Measurements from ENCODE around the gene ST6GALNAC4. TPM values are rescaled to one million over a fixed set of nuclear protein-coding genes. Genes with fewer than 3 reads are reported as not detected.

Gene ST6GALNAC4
- total and polyA plus RNA-seq, 9 of the 15 experiments (the other 6 are each of a cell fraction or from before 2014, with no cell fraction given): 2.6 to 43.1 (median 15.4) TPM

DNA sequence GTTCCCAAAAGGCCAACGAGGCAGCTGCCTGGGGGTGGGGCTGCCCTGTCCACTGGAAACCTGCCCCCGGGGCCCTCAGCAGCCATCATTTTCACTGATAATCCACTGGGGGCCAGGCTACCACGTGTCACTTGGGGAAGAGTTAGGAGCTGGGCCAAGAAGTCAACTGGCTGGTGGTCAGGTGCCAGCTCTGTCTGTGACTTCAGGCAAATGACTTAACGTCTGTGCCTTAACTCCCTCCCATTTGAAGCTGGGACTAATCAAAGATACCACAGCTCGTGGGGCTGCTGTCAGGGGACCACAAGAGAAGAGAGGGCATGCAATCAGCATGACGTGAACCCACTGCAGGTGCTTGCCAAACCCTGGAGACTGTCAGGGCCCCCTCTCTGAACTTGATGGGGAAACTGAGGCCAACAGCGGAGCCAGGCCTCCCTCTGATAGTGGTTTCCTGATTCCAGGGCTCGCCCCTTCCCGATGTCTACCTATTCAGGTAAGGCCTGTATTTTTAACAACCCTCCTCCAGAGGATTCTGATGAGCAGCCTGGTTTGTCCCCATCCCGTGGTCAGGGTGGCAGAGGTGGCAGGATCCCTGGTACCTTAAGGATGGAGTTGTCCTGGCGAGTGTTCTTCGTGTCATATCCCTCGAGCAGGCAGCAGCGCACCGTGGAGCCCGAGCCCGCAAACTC lies 33.1 kb upstream of the ST6GALNAC4 start:
- no TSS peak for BruUV-seq (replicated peaks)
- no peak for DNase-seq (ENCODE audit: extremely low read depth in 1 of 4, low spot score in 3 of 4)
- Histone ChIP-seq H3K4me3 (no peak overlapping the region), H3K79me2 (ENCODE audit: control insufficient read depth, insufficient read depth, low read length) (peaks cover 14% of the 10 kb centered on the region; the same call in 2 of the 3 replicates), H3K9me3 (replicated peaks; ENCODE audit: control insufficient read depth, insufficient read depth, low read depth, low read length) (no peaks in the 10 kb centered on the region), H3K9me1 (ENCODE audit: control insufficient read depth, insufficient read depth, low read length) (no peaks in the 10 kb centered on the region), H3K4me2 (ENCODE audit: insufficient read depth, low read length) (no peak overlapping the region), H3K36me3 (ENCODE audit: control insufficient read depth, insufficient read depth, low read length) (peaks cover 2% of the 10 kb centered on the region; the same call in 1 of the 3 replicates), H2AFZ (ENCODE audit: low read depth, low read length) (no peak overlapping the region), H3K9ac (ENCODE audit: insufficient read depth in 1 of 2, low read depth in 2 of 2, low read length in 2 of 2) (peak overlapping the region in 1 of 2 experiments; percentile 83; a peak in 2 of 4 replicates), H4K20me1 (replicated peaks; ENCODE audit: control insufficient read depth, insufficient read depth, low read length) (0 out of 2 replicates have a peak, but pooled peaks cover 3% of the 10 kb centered on the region), H3K4me1 (replicated peaks in 1 of 2; ENCODE audit: control insufficient read depth in 2 of 2, insufficient read depth in 2 of 2, low read length in 2 of 2) (peaks cover 11 to 51% of the 10 kb centered on the region in 2 experiments), H3K27ac (ENCODE audit: extremely low read depth, low read depth, low read length) (no peak overlapping the region), H3K27me3 (ENCODE audit: control insufficient read depth in 2 of 2, insufficient read depth in 2 of 2, low read length in 2 of 2) (no peaks in the 10 kb centered on the region)
- TF ChIP-seq NFIC (IDR thresholded peaks at IDR 0.05) (0 out of 2 replicates have a peak, but pooled peaks have one; percentile 16), NFIX (CRISPR knock-in tag; IDR thresholded peaks at IDR 0.05; ENCODE audit: low read depth) (no peak), ZSCAN29 (IDR thresholded peaks at IDR 0.05) (no peak), BHLHE40 (IDR thresholded peaks at IDR 0.05; ENCODE audit: low read length) (0 out of 2 replicates have a peak, but pooled peaks have one; percentile 19)
- TF ChIP-seq, protein P1, sequence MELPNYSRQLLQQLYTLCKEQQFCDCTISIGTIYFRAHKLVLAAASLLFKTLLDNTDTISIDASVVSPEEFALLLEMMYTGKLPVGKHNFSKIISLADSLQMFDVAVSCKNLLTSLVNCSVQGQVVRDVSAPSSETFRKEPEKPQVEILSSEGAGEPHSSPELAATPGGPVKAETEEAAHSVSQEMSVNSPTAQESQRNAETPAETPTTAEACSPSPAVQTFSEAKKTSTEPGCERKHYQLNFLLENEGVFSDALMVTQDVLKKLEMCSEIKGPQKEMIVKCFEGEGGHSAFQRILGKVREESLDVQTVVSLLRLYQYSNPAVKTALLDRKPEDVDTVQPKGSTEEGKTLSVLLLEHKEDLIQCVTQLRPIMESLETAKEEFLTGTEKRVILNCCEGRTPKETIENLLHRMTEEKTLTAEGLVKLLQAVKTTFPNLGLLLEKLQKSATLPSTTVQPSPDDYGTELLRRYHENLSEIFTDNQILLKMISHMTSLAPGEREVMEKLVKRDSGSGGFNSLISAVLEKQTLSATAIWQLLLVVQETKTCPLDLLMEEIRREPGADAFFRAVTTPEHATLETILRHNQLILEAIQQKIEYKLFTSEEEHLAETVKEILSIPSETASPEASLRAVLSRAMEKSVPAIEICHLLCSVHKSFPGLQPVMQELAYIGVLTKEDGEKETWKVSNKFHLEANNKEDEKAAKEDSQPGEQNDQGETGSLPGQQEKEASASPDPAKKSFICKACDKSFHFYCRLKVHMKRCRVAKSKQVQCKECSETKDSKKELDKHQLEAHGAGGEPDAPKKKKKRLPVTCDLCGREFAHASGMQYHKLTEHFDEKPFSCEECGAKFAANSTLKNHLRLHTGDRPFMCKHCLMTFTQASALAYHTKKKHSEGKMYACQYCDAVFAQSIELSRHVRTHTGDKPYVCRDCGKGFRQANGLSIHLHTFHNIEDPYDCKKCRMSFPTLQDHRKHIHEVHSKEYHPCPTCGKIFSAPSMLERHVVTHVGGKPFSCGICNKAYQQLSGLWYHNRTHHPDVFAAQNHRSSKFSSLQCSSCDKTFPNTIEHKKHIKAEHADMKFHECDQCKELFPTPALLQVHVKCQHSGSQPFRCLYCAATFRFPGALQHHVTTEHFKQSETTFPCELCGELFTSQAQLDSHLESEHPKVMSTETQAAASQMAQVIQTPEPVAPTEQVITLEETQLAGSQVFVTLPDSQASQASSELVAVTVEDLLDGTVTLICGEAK (IDR thresholded peaks at IDR 0.05): no peak
- TF ChIP-seq, protein P1 (CRISPR knock-in tag; IDR thresholded peaks at IDR 0.05): no peak
- TF ChIP-seq, protein P2, sequence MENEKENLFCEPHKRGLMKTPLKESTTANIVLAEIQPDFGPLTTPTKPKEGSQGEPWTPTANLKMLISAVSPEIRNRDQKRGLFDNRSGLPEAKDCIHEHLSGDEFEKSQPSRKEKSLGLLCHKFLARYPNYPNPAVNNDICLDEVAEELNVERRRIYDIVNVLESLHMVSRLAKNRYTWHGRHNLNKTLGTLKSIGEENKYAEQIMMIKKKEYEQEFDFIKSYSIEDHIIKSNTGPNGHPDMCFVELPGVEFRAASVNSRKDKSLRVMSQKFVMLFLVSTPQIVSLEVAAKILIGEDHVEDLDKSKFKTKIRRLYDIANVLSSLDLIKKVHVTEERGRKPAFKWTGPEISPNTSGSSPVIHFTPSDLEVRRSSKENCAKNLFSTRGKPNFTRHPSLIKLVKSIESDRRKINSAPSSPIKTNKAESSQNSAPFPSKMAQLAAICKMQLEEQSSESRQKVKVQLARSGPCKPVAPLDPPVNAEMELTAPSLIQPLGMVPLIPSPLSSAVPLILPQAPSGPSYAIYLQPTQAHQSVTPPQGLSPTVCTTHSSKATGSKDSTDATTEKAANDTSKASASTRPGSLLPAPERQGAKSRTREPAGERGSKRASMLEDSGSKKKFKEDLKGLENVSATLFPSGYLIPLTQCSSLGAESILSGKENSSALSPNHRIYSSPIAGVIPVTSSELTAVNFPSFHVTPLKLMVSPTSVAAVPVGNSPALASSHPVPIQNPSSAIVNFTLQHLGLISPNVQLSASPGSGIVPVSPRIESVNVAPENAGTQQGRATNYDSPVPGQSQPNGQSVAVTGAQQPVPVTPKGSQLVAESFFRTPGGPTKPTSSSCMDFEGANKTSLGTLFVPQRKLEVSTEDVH (IDR thresholded peaks at IDR 0.05; ENCODE audit: low read depth, partially characterized antibody): no peak
- ATAC-seq: no peak
- ChIA-PET CTCF (ENCODE audit: low intra/inter-chr PET ratio) (no interaction called here), POLR2A (interaction anchor here (0.5 to 0.9 kb wide), 4 partner anchors 9 to 891 kb away, joined by 3 to 4 read pairs (median 3); no protein-coding TSS in a partner anchor)
- in situ Hi-C loops (cut with MboI) (no loop called here), intact Hi-C loops (cut with micrococcal nuclease) (no loop called here)
- WGBS (ENCODE audit: insufficient coverage, low coverage, missing lambda C conversion rate): 71% methylated on average over 17 of the region's 17 CpGs
- FAIRE-seq: no peak
